HG03520 (cell line): Measurements from ENCODE around the gene ALKAL2.
"Not testable (repeated sequence)": the region's sequence is repeated elsewhere in the genome, so short reads cannot be mapped to it uniquely, and the experiment has no call there.

Experiments
- ATAC-seq: cut with Tn5 transposase; IDR thresholded peaks from one replicate; pipeline ENCODE4 v1.9.1; 2021; ENCODE audit warnings: mild to moderate bottlenecking, moderate library complexity; ENCODE audit not compliant: unreplicated experiment

ALKAL2 gene, protein sequence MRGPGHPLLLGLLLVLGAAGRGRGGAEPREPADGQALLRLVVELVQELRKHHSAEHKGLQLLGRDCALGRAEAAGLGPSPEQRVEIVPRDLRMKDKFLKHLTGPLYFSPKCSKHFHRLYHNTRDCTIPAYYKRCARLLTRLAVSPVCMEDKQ

DNA sequence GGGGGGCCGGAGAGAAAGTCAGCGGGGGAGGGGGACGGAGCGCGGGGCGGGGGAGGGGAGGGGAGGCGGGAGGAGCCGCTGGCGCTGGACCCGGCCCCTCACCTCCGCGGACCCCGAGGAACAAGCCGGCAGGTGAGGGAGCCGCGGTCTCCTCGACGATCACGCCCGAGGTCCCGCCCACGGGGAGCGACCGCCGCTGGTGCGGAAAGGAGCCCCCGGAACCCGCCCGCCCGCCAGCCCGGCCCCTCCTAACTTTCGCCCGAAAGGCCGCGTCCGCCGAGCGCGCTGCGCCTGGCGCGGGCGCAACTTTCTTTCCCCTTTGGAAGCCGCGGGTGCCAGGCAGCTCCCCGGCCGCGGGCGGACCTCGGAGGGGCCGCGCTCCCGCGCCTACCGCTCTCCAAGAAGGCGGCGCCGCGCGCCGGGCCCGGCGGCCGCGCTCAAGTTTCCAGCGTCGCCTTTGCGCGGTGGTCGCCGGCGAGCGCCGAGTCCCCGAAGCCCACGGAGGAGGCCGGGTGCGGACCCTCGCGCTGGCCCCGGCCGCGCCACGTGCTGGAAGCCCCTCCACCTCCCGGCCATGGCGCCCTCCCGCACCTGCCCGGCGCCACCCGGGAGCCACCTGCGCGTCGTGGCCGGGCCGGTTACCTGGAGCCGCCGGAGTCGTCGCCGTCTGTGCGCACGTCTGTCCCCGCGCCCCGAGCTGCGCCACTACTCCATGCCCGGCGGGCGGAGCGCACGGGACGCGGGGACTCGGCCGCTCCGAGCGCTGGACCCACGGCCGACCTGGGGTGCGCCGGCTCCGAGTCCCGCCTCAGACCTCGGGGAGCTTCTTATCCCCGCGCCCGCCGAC lies at the start of gene ALKAL2:
Gene ALKAL2, minus strand, starts transcription at position 181 of the 847 bp plus-strand sequence. CDS start 256 bp downstream, outside the sequence.
- ATAC-seq, result no peak

GRCh38 chr2:336949-337348 lies 49.1 kb upstream of the ALKAL2 start:
- ATAC-seq, result not testable (repeated sequence)

DNA sequence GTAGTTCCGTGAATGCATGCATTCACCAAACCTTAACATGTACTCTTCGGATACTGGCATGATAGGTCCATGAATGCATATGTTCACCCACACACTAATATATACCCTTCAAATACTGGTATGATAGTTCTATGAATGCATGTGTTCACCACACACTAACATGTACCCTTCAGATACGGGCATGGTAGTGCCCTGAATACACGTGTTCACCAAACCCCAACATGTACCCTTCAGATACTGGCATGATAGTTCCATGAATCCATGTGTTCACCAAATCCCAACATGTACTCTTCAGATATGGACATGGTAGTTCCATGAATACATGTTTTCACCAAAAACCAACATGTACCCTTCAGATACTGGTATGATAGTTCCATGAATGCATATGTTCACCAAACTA lies 48.5 kb upstream of the ALKAL2 start:
- ATAC-seq, result no peak

DNA sequence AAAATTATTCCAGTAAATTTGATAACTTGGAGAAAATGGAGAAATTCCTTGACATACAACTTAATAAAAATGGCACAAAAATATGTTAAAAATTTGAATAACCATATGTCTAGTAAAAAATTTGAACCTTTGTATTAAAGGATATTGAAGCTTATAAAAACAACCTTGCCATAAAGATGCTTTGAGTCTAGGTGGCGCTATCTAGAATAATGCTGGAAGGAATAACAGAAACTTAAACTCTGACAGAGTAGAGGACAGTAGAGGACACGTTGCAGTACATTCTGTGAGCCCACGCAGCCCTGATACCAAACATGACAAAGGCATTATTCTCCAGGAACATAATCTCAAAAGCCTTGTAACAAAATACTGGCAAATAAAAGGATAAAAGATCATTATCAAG lies 44.7 kb upstream of the ALKAL2 start:
- ATAC-seq, result no peak

GRCh38 chr2:328761-329160 lies 40.9 kb upstream of the ALKAL2 start:
- no peak for ATAC-seq

DNA sequence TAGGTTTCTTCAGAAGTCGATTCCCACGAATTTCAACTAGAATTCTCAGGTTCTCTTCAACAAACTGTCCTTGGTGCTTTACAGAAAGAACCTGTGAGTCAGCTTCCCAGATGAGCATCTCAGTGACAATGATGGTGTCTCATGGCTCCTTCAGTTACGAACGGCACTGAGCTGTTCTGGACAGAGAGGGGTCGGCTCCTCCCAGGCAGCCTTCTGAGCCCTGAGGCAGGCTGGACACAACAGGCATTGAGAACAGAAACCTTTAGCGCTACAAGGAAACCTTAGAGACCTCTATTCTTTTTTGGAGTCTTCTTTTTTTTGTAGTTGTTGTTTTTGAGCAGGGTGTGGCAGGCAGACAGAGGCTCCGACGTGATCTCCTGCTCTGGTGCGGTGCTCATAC lies 35.1 kb upstream of the ALKAL2 start:
- ATAC-seq, result no peak

- no peak for ATAC-seq
These were observed 34.4 kb upstream of the ALKAL2 start for GRCh38 chr2:322326-322725.

DNA sequence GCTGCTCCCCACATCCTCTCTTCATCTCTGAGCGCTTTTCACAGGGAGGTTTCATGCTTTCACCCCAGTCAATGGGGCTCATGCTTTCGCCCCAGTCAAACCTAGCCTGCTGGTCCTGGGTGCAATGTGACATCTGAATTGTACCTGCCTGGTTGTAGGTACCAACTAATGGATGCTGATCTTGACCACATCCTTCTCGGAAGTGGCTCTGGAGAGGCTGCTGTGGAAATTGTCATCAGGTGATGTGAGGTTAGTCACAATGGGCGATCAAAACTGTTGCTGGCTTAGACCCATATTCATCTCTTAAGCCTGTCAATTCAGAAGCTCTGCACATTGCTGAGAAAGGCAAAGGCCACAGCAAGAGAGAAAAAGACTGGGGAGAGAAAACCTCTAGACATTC lies 32.7 kb upstream of the ALKAL2 start:
- no peak for ATAC-seq

GRCh38 chr2:319059-319600 lies 31.2 kb upstream of the ALKAL2 start:
- ATAC-seq, result no peak

- peak; percentile 46 for ATAC-seq
These were observed 29.9 kb upstream of the ALKAL2 start for GRCh38 chr2:317501-318424.

DNA sequence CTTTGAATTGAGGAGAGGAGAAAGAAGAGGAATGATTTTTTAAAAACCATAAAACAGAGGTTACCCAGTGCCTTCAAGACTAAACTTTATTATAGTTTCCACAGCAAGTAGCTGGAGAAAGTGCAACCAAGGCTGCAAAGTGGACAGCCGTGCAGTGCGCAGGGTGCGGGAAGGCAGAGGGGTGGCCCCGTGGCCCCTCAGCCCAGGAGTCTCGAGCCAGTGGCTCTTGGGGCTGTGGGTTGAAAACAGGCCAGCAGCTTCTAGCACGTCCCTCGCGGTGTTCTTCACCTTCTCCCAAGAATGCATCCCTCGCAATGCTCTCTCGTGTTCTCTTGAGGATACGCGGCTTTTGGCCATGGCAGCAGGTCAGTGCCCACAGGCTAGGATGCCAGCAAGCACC lies 28.5 kb upstream of the ALKAL2 start:
- no peak for ATAC-seq

GRCh38 chr2:315925-316324 lies 28.0 kb upstream of the ALKAL2 start:
- not testable (repeated sequence) for ATAC-seq

- ATAC-seq, result no peak
These were observed 26.9 kb upstream of the ALKAL2 start for GRCh38 chr2:314561-315336.

DNA sequence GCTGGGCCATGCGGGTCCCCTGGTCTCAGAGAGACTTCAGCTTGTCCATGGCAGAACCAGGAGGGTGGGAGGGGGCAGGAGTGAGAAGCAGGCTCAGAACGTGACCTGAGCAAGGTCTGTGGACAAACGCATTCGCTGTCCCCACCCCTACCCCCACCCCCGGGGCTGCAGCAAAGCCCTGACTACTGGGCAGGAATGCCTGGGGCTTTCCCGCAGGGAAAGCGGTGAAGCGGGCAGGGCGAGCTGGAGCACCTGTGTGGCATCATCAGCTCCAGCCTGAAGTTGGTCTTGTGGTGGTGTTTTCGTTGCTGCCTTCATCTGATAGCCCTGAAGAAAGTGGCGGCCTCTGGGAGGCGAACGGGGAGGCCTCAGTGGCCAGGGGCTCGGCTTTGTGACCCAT lies 26.1 kb upstream of the ALKAL2 start:
- ATAC-seq, result no peak

GRCh38 chr2:310994-311393 lies 23.1 kb upstream of the ALKAL2 start:
- ATAC-seq, result no peak

DNA sequence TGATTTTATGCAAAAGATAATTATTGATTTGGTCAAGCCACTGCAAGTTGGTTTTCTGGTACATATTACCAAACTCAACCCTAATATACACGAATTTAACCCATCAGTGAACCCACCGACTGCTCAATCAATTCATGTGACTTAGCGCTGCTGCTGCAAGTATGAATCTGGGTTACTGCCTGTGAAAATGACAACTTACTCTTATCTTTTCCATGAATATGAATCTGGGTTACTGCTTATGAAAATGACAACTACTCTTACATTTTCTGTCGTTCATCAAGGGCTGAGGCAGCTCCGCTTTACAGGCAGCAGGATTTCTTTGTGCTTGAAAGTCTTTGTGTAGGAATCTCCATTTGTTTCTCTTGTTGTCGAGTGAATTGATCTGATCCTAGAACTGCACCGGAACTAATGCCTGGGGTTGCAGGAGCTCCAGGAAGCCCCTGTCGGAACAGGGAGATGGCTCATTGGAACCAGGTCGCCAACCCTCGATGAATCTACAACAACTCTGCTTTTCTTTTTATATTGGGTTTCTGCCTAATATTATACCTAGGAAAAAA lies 22.1 kb upstream of the ALKAL2 start:
- ATAC-seq, result no peak

GRCh38 chr2:309148-309953 lies 21.5 kb upstream of the ALKAL2 start:
- ATAC-seq, result no peak

- ATAC-seq, result no peak
These were observed 17.5 kb upstream of the ALKAL2 start for GRCh38 chr2:305366-305765.

GRCh38 chr2:296354-296753 lies 8.5 kb upstream of the ALKAL2 start:
- no peak for ATAC-seq
